GM12801 (cell line): ENCODE measurements around the gene KIF19.

Source experiments
- TF ChIP-seq, protein P1 (sequence below): IDR thresholded peaks from one replicate; pipeline ENCODE4 v1.5.1; 2011; ENCODE audit warnings: control low read depth; ENCODE audit not compliant: insufficient read length; ENCODE audit errors: extremely low read depth

Gene KIF19

DNA sequence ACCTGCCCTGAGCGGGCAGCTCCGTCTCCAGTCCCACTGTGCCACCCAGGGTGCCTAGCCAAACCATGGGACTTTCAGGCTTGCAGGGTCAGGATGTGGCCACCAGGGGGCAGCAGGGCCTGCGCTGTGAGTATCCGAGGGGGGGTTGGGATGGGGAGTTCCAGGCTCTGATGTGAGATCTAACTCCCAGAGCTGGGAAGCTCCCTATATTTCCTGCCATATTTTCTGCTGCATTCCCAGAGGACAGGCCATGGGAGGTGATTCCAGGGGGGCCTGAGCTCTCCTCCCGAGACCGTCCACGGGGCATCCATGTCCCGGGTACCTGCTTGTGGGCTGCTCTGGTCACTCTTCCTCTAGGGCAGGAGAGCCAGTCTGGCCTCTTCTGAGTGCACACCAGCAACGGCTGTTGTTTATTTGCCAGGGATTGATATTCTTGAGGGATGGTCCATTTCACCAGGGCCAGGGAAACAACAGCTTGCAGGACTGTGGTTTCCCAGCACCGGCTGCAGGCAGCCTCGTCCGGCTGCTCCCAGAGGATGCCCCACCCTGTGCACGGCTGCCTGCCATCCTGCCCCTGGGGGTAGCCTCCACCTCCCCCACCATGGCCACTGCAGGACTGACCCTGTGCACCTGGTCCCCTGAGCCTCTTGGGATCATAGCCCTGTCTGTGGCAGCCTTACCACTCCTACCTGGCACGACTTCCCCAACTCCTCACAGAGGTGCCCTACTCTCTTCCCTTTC lies 42.5 kb downstream of the KIF19 start:
- TF ChIP-seq, protein P1, sequence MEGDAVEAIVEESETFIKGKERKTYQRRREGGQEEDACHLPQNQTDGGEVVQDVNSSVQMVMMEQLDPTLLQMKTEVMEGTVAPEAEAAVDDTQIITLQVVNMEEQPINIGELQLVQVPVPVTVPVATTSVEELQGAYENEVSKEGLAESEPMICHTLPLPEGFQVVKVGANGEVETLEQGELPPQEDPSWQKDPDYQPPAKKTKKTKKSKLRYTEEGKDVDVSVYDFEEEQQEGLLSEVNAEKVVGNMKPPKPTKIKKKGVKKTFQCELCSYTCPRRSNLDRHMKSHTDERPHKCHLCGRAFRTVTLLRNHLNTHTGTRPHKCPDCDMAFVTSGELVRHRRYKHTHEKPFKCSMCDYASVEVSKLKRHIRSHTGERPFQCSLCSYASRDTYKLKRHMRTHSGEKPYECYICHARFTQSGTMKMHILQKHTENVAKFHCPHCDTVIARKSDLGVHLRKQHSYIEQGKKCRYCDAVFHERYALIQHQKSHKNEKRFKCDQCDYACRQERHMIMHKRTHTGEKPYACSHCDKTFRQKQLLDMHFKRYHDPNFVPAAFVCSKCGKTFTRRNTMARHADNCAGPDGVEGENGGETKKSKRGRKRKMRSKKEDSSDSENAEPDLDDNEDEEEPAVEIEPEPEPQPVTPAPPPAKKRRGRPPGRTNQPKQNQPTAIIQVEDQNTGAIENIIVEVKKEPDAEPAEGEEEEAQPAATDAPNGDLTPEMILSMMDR, result no peak

DNA sequence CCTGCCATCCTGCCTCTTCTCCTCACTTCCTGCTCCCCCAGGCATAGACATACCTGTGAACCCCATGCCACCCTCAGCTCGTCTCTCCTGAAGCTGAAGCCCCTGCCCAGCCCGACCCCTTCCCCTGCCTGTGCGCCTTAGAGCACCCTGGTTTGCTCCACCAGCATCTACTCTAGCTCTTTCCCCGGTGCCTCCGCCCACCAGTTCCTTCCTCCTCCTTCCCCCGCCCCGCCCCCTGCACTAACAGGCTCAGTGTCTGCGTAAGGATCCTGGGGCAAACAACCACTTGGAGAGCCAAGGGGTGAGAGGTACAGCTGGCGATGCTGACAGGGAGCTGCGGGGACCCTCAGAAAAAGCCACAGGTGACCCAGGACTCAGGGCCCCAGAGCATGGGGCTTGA lies 43.2 kb downstream of the KIF19 start:
- TF ChIP-seq, protein P1, result no peak

DNA sequence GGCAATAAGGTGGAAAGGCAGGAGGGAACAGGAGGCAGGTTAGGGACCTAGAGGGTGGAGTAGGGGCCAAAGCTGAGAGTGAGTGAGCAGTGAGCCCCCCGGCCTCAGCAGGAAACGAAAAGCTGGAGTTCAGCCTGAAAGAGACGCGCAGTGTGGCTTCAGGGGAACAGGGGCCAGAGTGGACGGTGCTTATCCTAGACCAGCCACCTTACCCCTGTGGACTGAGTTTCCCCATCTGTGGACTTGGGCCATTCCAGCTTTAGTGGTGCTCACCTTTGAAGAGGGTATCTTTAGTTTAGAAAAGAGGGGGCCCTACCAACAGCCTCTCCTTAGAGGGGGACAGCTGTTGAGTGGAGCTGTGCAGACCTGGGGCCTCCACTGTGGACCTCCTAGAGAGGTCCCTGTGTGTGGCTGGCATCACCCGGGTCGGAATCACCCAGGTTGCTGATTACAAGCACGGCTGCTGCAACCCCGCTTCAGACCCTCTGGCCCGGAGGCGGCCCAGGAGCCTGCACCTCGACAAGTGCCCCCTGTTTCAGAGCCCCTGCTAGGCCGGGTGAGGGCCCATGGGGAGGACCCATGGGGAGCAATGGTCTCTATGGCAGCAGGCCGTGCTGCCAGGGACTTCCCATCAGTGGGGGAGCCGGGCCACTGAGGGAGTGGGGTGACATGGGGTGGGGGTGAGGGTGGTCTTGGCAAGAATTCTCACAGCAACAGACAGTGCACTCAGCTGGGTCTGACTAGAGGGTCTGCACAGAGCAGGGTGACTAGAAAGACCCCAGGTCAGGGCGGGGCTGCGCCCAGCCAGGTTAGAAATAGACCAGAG lies 43.9 kb downstream of the KIF19 start:
- TF ChIP-seq, protein P1, result no peak

- TF ChIP-seq, protein P1, result no peak
Measured at GRCh38 chr17:74371653-74372147, 45.7 kb downstream of the KIF19 start.

DNA sequence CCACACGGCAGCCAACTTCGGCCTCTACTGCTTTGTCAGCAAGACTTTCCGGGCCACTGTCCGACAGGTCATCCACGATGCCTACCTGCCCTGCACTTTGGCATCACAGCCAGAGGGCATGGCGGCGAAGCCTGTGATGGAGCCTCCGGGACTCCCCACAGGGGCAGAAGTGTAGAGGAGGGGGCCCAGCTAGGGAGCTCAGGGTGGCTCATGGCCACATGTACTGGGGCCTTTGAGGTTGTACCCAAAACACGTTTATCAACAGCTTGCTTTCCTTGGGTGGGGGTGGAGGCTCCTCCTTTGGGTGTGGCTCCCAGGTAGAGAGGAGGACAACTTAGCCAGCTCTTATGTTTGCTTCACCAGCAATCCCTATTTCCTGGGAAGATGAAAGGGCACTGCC lies 46.4 kb downstream of the KIF19 start:
- TF ChIP-seq, protein P1, result no peak

GRCh38 chr17:74373838-74374606 lies 48.0 kb downstream of the KIF19 start:
- TF ChIP-seq, protein P1, result no peak

- TF ChIP-seq, protein P1, result no peak
Measured at GRCh38 chr17:74374858-74375257, 48.8 kb downstream of the KIF19 start.
